KMS-11 (cell line): ENCODE measurements around the gene CHST11.

ENCODE experiments used
- H2AFZ ChIP-seq: fragments of 200-600 bp; sonication (generic); 2 replicates; pipeline ENCODE4 v1.6.1; 2016; ENCODE audit warnings: antibody characterized with exemption, mixed run types, low read depth
- H3K27ac ChIP-seq: fragments of 200-600 bp; sonication (generic); 2 replicates; pipeline ENCODE4 v1.6.1; 2016; ENCODE audit warnings: mild to moderate bottlenecking, mixed run types
- H3K27me3 ChIP-seq: fragments of 200-600 bp; sonication (generic); 2 replicates; pipeline ENCODE4 v1.6.1; 2017; ENCODE audit warnings: mild to moderate bottlenecking, low read depth, mixed run types, moderate library complexity; ENCODE audit not compliant: insufficient read depth
- H3K36me3 ChIP-seq: fragments of 200-600 bp; sonication (generic); 2 replicates; pipeline ENCODE4 v1.6.1; 2017; ENCODE audit warnings: mild to moderate bottlenecking, mixed run types; ENCODE audit not compliant: insufficient read depth
- H3K4me1 ChIP-seq: fragments of 200-600 bp; sonication (generic); 2 replicates; pipeline ENCODE4 v1.6.1; 2016; ENCODE audit warnings: mild to moderate bottlenecking, low read depth, mixed run types; ENCODE audit not compliant: poor library complexity, severe bottlenecking
- H3K4me2 ChIP-seq: fragments of 200-600 bp; sonication (generic); 2 replicates; pipeline ENCODE4 v1.7.0; 2016; ENCODE audit warnings: mild to moderate bottlenecking, mixed run types
- H3K4me3 ChIP-seq: fragments of 200-600 bp; sonication (generic); IDR thresholded peaks from 2 replicates; pipeline ENCODE4 v1.6.1; 2017; ENCODE audit warnings: low read depth, low read length, mixed read lengths; ENCODE audit not compliant: insufficient read depth
- H3K79me2 ChIP-seq: fragments of 200-600 bp; sonication (generic); 2 replicates; pipeline ENCODE4 v1.6.1; 2016; ENCODE audit warnings: low read depth, mixed run types; ENCODE audit not compliant: insufficient read depth
- H3K9ac ChIP-seq: fragments of 200-600 bp; sonication (generic); 2 replicates; pipeline ENCODE4 v1.6.1; 2016; ENCODE audit warnings: mild to moderate bottlenecking, mixed run types
- H4K20me1 ChIP-seq: fragments of 200-600 bp; sonication (generic); 2 replicates; pipeline ENCODE4 v1.6.1; 2016; ENCODE audit warnings: mild to moderate bottlenecking, mixed run types; ENCODE audit not compliant: insufficient read depth
- TF ChIP-seq, protein P1 (sequence below): fragments of 200-600 bp; sonication (generic); conservative IDR thresholded peaks from 2 replicates; pipeline ENCODE4 v1.6.1; 2017; ENCODE audit warnings: low read depth, mild to moderate bottlenecking, antibody characterized with exemption, low read length, moderate library complexity, mixed read lengths

Gene CHST11

DNA sequence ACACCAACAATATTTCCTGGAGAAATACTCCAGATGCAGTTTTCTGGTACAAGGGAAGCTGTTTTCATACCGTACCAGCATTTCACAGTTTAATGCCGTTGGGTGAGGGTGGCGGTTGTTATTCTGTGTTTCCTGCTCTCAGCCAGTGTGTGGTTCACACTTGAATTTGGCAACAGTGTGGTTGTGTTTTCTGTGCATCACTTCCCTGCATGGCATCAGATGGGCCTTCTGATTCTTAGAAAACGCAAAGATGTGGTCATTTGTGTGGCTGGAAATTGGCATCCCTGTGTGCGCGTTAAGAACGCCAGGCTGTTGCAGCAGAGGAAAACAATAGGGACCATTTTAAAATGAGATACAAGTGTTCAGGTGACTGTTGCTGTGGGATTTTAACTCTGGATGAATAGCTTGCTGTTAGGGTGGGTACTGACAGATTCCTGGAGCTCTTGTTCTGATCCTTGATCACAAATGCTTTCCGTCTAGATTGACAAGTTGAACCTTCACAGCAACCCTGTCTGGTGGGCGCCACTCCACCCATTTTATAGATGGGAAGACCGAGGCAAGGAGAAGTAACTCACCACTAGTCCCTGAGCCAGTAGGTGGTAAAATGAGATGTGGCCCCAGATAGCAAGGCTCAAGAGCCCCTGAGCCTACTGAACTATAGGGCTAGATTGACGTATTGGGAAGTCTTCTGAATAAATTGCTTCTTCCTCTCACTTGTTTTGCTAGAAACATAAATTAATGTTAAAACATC lies 231.2 kb downstream of the CHST11 start:
- no peaks in the 10 kb centered on the region for H4K20me1 ChIP-seq
- TF ChIP-seq, protein P1, sequence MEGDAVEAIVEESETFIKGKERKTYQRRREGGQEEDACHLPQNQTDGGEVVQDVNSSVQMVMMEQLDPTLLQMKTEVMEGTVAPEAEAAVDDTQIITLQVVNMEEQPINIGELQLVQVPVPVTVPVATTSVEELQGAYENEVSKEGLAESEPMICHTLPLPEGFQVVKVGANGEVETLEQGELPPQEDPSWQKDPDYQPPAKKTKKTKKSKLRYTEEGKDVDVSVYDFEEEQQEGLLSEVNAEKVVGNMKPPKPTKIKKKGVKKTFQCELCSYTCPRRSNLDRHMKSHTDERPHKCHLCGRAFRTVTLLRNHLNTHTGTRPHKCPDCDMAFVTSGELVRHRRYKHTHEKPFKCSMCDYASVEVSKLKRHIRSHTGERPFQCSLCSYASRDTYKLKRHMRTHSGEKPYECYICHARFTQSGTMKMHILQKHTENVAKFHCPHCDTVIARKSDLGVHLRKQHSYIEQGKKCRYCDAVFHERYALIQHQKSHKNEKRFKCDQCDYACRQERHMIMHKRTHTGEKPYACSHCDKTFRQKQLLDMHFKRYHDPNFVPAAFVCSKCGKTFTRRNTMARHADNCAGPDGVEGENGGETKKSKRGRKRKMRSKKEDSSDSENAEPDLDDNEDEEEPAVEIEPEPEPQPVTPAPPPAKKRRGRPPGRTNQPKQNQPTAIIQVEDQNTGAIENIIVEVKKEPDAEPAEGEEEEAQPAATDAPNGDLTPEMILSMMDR = no peak
- no peak overlapping the region for H3K9ac ChIP-seq
- H3K4me3 ChIP-seq = no peak overlapping the region
- no peak overlapping the region for H2AFZ ChIP-seq
- no peak overlapping the region for H3K4me2 ChIP-seq
- no peak overlapping the region for H3K27ac ChIP-seq
- H3K4me1 ChIP-seq = peaks cover 3% of the 10 kb centered on the region
- H3K27me3 ChIP-seq = no peaks in the 10 kb centered on the region
- no peaks in the 10 kb centered on the region for H3K79me2 ChIP-seq
- H3K36me3 ChIP-seq = no peaks in the 10 kb centered on the region

DNA sequence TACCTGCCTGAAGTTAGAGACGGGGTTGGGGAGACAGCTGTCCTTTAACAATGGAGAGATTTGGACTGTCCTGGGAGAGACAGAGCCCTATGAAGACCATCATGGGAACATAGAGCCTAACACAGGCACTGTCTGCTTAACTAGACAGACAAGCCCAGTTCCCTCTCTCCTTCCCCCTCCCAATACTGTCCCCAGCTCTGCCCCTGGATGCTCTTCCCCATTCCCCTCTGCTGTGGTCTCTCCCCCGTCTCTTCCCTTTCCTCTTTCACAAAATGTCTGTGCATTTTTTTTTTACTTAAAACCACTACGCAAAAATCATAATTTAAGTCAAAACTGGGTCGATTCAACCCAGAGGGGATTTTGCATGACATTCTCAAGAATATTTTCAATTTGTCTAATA lies 232.9 kb downstream of the CHST11 start:
- TF ChIP-seq, protein P1 = no peak

DNA sequence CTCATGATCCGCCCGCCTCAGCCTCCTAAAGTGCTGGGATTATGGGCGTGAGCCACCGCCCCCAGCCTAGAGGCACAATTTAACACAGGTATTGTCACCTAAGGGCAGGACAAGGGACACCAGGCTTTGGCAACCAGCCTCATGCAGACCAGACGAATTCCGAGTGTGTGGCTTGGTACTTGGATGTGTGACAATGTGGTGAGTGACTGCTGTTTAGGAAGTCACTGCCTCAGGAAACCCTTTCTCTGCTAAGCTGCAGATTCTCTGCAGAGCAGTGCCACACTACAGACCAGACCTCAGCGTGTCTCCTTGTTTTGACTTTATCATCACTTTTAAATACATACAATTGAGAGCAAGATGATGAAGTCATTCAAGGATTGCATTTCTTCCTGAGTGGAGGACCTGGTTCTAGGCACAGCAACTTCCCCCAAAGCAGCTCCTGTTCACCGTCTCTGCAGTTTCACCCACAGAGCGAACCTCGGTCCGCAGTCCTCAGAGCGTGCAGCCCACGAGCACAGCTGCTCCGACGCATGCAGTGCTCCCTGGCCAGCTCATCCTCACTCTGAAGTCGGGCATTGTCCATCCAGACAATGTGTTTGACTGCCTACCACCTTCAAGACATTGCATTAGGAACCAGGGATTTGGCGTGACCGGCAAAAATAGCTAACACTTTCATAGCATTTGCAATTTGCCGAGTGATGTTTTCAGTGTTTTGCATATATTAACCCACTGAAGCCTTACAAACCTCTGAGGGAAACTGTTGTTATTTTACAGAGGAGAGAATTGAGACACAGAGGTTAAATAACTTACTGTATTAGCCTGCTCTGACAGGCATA lies 235.2 kb downstream of the CHST11 start:
- no peak overlapping the region for H3K4me3 ChIP-seq
- no peaks in the 10 kb centered on the region for H3K4me1 ChIP-seq
- H3K27ac ChIP-seq = no peak overlapping the region
- H3K36me3 ChIP-seq = no peaks in the 10 kb centered on the region
- no peaks in the 10 kb centered on the region for H3K79me2 ChIP-seq
- H3K9ac ChIP-seq = no peak overlapping the region
- no peaks in the 10 kb centered on the region for H3K27me3 ChIP-seq
- no peaks in the 10 kb centered on the region for H4K20me1 ChIP-seq
- TF ChIP-seq, protein P1 = no peak
- no peak overlapping the region for H3K4me2 ChIP-seq
- no peak overlapping the region for H2AFZ ChIP-seq

More for the DNA sequence above, 232.9 kb downstream of the CHST11 start:
- Histone ChIP-seq H3K4me1 (no peaks in the 10 kb centered on the region), H3K4me3 (no peak overlapping the region), H3K27me3 (no peaks in the 10 kb centered on the region), H3K79me2 (no peaks in the 10 kb centered on the region), H3K36me3 (no peaks in the 10 kb centered on the region), H3K27ac (no peak overlapping the region), H3K9ac (no peak overlapping the region), H2AFZ (no peak overlapping the region), H3K4me2 (no peak overlapping the region), H4K20me1 (no peaks in the 10 kb centered on the region)

DNA sequence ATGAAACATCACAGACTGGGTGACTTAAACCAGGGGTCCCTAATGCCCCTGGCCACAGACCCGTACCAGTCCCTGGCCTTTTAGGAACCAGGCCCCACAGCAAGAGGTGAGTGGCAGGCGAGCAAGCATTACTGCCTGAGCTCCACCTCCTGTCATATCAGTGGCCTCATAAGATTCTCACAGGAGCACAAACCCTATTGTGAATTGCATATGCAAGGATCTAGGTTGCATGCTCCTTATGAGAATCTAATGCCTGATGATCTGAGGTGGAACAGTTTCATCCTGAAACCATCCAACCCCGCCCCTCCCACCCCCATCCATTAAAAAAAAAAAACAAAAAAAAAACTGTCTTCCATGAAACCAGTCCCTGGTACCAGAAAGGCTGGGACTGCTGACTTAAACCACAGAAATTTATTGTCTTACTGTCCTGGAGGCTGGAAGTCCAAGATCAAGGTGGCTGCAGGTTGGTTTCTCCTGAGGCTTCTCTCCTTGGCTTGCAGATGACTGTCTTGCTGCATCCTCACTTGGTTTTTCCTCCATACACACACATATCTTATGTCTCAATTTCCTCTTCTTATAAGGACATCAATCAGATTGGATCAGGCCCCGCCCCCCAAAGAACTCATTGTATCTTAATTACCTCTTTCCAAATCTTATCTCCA lies 235.9 kb downstream of the CHST11 start:
- no peak overlapping the region for H3K4me3 ChIP-seq
- no peak overlapping the region for H3K4me2 ChIP-seq
- no peaks in the 10 kb centered on the region for H3K4me1 ChIP-seq
- no peak overlapping the region for H2AFZ ChIP-seq
- no peaks in the 10 kb centered on the region for H4K20me1 ChIP-seq
- H3K27me3 ChIP-seq = no peaks in the 10 kb centered on the region
- H3K27ac ChIP-seq = no peak overlapping the region
- no peaks in the 10 kb centered on the region for H3K36me3 ChIP-seq
- TF ChIP-seq, protein P1 = no peak
- no peaks in the 10 kb centered on the region for H3K79me2 ChIP-seq
- no peak overlapping the region for H3K9ac ChIP-seq
